Measurements from ENCODE around the gene CACNA1A.

CACNA1A gene

DNA sequence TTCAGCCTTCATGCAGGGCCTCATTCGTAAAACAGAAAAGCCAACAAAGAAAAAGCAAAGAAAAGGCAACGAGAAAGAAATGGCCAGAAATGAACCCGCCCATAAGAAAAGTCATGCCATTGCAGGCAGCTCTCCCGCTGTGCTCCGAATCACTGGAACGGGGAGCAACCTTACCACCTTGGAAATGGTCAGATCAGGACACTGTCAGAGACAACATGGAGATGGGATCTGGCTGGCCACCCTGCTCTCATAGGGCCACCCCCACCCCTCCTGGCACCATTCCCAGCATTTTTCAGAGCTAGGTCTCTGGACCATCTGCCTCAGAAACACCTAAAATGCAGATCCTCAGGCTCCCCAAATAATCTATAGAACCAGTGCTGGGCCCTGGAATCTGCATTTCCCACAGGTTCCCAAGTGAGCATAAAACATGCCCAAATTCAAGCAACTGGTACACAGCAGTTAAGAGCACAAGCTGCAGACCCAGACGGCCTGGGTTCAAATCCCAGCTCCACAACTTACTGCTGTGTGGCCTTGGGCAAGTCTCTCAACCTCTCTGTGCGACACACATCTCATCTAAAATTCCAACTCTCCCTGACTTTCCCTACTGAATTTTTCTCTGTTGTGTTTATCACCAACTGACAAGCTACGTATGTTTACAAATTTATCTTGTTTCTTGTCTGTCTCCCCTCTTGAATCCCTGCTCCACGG, 204.5 kb downstream of the CACNA1A start:
- DNase-seq = no peak

DNA sequence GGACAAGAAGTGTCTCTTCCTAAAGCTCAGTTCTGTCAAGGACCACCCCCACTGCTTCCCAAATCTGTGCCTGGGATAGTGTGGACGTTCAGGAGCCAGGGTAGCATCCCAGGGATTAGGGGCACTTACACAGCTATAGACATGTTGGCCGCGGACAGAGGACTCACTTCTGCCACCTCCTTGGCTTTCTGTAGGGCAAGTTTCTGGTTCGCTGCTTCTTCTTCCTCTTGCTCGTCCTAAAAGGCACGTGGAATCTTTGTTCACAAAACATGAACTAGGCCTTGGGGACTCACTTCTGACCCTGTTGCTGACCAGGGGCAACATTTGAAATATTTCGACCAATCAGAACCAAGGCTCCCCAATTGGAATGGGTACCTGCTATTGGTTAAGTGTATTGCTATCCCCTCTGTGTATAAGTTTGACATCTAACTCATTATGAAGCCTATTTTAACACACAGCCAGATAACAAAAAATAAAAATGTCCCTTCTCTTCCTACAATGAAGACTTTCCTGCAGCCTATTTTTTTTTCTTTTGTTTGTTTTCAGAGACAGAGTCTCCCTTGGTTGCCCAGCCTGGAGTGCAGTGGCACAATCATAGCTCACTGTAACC, 205.8 kb downstream of the CACNA1A start:
- DNase-seq = no peak

DNA sequence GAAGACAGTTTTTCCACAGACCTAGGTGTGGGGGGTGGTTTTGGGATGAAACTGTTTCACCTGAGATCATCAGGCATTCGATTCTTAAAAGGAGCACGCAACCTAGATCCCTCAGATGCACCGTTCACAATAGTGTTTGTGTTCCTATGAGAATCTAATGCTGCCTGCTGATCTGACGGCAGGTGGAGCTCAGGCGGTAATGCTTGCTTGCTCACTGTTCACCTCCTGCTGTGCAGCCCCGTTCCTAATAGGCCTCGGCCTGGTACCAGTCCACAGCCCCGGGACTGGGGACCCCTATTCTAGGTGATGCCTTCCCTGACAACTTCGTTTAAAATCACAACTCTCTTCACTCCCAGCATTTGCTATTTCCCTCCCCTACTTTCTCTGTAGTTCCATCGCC, 206.4 kb downstream of the CACNA1A start:
- DNase-seq = no peak

DNA sequence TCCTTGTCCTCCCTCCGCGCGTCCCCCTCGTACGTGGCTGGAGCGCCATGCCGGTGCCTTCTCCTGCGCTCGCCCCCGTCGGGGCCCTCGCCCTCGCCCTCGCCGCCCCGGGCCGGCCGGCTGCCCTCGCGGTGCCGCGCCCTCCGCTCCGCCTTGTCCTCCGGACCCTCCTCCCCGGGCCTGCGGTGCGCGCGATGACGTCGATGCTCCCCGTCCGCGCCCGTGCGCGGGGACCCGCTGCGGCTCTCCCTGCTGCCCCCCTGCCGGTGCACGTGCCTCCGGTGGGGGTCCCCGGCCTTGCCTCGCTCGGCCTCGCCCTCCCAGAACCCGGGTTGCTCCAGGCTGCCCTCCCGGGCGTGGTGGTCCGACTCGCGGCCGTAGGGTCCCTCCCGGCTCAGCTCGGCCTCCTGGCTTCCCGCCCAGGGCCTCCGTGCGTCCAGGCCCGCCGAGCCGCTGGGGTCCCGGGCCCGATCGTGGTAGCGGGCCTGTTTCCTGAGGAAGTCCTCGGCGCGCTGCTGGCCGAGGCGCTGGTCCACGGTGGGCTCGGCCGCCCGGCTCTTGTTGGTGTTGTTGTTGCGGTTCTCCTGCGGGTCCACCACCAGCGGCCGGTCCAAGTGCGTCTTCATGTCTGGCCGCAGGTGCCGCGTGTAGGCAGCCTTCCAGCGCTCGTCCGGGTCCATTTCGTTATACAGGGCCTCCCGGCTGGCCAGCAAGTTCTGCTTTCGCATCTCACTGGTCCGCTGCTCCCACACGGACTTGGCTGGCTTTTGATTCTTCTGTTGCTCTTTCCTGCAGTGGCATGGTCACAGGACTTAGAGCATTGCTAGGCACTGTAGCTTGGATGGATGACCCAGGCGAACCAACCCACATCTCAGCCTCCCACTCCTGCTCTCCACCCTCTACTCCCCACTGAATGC, 207.5 kb downstream of the CACNA1A start:
- DNase-seq = no peak

DNA sequence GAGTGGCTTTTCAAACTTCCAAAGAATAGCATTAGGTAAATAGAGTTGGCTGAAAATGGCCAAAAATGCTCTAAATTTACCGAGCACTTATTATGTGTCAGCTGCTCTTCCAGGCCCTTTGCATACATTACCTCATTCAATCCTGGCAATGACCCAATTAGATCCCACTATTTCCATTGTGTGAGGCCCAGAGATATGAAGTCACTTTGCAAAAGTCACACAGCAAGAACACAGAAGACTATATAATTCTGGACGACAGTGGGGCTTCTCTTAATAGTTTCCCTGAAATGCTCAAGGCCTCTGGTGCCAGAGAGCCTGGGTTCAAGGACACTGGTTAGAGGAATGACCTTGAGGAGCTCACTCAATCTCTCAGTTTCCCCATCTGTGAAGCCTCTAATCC, 209.3 kb downstream of the CACNA1A start:
- no peak for DNase-seq

DNA sequence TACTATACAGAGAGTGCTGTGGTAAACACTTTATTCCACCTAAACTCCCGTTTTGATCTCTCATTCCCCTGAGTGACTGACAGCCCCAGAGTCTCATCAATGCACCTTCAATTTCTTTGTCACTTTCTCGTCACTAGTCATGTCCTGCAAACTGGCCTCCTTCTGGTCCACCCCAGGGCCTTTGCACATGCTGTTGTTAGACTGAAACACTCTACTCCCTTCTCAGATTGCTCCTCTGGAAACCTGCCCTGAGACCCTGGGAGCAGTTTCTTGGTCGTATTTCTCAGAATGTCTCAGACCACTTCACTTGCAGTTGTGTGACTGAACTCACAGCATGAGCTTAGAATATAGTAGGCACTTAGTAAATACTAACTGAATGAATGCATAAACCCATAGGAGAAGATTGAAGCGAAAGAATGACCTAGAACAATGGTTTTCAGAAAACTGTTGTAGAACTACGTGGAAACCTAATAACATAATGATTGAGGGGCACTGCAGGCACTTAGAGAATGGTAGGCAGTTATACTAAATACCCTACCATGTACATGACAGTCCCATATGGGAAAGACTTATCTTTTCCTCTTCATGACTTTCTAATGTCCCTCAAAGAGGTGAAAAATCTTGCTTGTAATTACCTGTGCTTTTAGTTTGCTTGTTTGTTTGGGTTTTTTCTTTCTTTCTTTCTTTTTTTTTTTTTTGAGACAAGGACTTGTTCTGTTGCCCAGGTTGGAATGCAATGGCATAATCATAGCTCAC, 211.3 kb downstream of the CACNA1A start:
- DNase-seq = no peak

DNA sequence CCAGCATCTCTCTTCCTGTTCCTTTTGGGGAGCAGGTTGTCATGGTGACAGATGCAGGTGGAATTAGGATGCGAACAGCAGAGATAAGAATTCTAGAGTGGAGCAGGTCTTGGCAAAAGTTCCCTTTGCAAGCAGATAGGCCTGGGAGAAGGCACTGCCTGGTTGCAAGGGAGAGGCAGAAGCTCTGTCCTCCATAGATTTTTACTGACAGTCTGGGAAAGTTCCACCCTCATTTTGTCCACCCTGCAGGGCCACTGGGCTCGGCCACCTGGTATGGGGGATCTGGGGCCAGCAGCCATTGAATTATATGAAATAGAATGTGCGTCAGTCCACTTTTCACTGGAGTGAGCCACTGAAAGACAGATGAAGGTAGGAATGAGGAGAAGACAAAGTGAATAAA, 214.4 kb downstream of the CACNA1A start:
- DNase-seq = no peak

DNA sequence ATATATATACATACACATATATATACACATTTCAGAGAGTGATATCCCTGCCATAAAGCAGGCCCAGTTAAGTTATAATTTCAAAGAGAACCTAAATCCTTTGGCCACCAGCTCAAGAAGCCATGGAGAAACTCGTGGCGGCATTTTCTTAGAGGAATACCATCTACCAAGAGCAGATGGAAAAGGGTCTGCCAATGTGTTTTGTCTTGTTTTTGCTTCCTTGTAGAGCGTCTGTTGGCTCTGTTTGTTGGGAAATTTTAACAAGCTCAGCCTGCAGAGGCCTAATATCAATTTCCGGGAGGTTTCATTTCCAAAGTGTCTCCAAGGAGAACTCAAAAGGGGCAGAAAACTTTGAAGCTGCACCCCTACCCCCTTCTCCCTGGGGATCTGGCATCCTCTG, 215.5 kb downstream of the CACNA1A start:
- no peak for DNase-seq

DNA sequence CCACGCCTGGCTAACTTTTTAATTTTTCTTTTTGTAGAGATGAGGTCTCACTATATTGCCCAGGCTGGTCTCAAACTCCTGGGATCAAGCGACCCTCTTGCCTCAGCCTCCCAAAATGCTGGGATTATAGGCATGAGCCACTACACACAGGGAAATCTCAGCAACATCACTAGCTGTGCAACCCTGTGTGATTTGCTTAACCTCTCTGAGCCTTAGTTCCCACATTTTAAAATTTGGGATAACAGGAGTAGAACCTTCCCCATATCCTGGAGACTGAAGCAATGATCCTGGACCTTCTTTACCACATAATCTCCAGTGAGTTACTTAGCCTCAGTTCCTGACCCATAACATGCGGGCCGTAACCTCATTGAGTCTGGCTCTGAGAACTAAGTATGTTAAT, 217.0 kb downstream of the CACNA1A start:
- no peak for DNase-seq

DNA sequence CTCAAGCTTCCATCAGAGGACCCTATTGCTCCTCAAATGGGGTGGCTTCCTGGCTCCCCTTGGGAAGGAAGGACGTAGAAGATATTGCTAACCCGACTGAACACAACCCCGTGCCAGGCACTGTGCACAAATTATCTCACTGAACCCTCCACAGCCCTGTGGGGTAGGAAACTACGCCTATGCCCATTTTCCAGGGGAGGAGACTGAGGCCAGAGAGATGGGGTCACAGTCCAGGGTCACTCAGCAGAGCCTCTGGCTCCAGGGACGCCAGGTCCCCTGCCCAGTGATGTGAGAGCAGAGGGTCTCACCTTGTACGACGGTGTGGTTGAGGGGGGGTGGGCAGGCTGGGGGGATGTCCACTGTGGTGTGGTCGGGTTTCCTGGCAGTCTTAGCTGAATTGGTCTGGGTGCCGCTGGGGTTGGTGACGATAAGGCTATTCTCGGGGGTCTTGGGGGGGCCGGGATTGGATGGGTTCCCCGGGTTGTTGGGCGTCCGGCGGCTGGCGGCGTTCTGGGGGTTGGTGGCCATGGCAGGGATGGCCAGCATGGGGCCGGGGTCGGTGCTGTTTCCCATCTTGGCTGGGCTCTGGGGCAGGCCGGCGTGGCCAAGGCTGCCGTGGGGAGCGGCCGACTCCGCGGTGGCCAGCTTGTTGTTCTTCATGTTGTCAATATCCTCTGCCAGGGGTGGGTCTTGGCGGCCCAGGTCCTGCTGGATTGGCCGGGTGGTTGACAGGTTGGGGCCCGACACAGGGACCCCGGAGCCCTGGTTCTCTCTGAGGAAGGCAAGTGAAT, 219.9 kb downstream of the CACNA1A start:
- DNase-seq = no peak

DNA sequence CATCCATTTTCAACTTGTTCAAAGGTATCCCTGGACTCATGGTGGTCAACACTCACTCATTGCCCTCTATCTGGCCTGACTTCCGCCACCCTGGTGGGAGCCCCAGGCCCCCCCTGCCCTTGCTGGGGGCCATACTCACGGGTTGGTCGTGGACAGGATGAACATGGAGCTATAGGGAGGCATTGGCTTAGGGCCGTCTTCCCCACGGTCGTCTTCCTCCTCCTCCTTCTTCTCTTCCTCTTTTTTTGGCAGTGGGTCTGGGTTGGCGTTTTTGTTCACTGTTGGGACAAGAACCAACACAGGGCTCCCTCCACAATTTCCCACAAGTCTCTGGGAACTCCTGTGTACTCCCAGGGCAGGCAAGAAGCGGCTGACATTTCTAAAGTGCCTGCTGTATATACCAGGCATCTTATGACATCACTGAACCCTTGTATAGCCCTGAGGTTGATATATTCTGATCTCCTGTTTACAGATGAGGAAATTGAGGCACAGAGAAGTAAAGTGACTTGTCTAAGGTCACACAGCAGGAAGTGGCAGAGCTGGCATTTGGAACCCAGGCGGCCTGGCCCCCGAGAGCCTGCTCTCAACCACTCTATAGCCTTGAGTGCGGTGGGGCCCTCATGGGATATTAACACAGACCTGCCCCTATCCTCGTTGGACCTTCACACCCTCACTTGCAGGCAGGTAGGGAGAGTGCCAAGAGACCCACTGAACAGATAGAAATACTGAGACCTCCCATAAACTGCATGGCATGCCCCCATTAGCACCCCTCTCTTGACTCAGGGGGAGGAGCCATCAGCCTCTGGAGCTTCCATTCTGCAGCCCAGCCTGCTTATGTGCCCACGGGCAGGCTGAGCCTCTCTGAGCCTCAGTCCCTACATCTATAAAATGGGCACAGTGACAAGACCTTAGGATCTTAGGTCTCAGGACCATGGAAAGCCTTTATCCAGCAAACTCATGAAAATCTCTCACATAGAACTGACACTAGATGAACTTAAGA, 221.1 kb downstream of the CACNA1A start:
- no peak for DNase-seq

DNA sequence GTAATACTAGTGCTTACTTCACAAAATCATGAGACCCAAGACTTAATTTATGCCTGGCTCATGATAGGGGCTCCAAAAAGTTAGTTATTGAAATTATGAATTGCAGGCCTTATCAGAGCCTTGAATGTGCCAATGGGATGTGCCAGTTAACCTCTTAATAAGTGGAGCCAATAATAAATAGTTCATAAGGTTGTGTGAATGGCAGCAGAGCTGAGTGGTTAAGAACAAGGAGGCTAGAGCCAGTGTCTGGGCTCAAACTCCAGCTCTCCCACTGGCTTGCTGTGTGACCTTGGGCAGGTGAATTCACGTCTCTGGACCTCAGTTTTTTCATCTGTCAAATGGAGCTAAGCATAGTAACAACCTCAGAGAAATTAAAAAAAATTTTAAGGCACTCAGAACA, 222.4 kb downstream of the CACNA1A start:
- no peak for DNase-seq

DNA sequence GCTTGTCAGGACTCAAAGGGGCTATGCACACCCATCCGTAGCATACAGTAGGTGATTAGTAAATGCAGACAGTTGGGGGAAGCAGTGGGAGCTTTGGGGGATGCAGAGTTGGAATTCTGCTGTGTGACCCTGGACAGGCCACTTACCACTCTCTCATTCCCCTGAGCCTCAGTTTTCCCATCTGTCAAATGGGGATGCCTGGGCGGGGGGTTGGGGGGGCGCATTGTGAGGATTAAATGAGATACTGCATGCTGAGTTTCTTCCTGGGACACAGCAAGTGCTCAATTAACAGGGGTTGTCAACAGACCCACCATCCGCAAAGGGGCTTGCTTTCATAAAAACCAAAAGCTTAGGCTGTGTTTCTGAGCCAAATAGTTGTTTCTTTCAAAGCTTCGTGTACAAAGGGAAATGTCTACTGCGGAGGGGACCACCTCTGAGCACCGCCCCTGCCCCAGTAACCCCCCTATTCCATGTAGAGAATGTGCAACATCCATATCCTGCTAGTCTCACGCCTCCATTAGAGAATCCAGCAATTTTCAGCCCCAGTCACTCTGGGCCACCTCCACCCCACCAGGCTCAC, 223.7 kb downstream of the CACNA1A start:
- DNase-seq = no peak

DNA sequence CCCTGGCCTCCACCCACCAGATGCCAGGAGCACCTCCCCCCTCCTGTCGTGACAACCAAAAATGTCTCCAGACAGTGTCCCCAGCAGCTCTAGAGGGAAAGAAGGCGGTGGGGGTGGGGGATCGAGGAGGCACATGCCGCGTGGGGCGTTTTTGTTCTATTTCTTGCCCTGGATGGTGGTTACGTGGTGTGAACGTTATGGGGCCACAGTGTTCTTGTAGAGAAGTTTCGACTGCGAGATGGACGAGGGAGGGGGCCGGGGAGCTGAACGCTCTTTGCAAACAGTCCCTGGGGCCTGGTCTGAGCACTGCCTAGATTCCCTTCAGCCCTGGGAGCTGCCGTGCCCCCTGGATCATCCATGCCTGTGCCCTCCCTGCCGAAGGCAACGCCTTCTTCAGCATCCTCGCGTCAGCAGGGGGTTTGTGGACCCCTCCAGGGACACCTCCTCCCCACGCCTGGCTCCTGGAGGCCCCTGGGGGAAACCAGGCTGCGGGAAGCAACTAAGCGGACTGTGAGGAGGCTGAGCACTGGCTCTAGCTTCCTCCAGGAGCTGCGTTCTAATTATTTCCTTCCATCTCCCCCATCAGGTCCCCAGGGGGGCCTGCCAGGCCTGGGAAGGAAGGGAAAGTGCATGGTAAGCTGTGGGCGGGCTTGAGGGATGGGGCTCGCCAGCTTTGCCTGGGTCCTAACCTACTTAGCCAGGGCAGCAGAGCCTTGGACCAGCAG, 224.6 kb downstream of the CACNA1A start:
- DNase-seq = no peak

DNA sequence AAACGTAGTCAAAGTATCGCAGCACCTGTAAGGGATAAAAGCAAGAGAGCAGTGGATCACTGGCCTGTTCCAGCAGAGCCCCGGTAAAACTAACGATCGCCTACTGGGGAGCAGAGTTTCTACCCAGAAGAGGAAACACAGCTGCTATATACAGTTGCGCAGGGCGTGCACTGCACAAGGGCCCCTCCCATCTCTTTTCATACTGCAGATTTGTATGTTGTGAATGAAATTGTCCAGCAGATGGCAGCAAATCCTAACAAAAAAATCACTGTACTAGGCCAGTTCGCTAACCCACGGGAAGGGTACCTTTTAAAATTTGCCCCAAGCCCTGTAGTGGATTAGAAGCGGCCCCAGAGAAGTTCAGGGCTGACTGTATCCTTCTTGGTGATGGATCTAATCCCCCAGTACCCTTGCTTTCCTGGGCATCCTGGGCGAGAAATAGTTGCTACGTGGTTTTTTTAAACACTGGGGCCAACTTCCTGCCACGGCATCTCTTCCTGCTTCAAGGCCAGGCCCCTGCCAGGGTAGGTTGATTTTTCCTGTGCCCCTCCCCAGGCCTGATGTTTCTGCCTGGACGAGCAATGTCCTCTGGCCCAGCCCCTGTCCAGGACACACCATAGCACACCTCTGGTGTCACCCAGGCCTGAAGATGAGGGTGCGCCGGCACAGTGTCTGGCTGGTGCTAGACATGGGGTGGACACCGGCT, 229.0 kb downstream of the CACNA1A start:
- peak; percentile 72 for DNase-seq

DNA sequence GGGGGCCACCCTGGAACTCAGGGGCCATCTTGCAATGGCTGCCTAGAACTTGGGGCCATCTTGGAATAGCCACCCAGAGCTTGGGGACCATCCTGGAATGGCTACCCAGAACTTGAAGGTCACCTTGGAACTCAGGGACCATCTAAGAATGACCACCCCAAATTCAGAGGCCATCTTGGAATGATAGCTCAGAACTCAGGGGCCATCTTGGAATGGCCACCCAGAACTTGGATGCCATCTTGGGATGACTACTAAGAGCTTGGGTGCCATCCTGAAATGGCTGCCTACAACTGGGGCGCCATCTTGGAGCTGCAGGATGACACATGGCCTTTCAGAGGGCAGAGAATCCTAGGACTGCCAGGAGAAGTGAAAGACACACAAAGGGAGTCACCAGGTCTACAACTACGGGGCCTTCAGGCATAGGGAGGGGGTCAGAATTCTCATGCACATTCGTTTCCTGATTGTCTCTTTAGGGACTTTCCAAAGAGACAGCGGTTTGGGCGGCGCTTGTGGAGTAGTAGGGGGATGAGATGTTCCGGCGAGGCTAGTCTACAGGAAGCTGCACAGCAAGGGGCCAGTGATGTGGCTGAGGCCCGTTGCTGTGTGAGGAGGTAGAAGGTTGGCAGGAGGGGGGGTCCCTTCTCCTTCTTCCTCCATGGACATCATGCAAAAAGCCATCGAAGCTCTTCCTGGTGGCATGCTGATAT, 231.1 kb downstream of the CACNA1A start:
- no peak for DNase-seq

DNA sequence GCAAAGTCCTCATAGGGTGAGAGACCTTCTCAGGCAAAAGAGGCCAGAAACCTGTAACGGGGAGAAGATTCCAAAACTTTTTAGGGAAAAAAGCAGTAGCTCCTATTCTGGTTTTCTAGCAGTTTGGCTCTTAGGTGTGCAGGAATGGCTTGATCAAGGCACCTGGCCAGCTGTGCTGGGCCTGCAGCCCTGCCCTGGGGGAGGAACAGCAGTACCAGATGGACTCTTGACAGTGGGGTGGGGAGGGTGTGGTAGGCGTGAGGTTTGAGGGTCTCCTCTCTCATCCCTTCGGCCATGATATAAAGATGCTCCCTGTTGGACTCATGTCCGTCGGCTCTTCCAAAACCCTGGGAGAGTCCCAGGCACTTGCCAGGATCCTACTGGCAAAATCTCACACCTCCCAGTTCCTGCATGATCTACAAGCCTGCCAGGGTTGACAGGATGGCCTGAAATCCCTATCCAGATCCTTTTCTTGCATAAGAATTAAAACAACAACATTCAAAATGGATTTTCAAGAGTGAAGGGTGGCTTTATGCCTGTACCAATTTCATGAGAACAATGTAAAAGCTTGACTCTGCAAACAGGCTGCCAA, 235.7 kb downstream of the CACNA1A start:
- DNase-seq = no peak

DNA sequence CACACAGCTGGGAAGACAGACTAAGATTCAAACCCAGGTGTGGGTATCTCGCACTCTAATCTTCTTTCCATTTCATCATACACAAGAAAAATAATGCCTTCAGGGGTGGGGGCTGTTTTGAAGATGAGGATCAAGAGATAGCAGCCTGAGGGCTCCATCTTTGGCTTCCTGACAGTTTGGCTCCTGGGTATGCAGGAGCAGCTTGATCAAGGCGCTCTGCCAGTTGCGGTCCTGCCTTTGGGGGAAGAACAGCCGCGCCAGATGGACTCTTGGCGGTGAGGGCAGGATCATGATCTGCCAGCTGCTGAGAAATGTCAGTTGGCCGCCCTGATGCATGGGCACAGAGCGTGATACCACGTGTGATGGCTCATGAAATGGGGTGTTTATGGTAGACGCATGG, 236.9 kb downstream of the CACNA1A start:
- DNase-seq = no peak
